Endothelial cell of umbilical vein (primary cell): ENCODE measurements around the gene TENT4B. TPM values are rescaled to one million over a fixed set of nuclear protein-coding genes. Genes with fewer than 3 reads are reported as not detected.

Experiments used
- BruUV-seq: library from RNA; stranded (reverse); fragments of 400-500 nt; replicated peaks from 2 replicates; lab custom pipeline; 2021; lab: Mats Ljungman, UMichigan
- CTCF ChIA-PET: fragments of 300-600, 350-600 bp; sonication (Branson Sonifier 250); formaldehyde crosslinking; loops from one replicate; lab custom pipeline; 2021; ENCODE audit warnings: antibody characterized with exemption, inconsistent platforms; lab: Charles Lee
- POLR2A ChIA-PET: fragments of 300-600, 350-600 bp; sonication (Branson Sonifier 250); formaldehyde crosslinking; loops from one replicate; lab custom pipeline; 2021; ENCODE audit warnings: antibody characterized with exemption, inconsistent platforms; lab: Charles Lee
- DNase-seq: peaks from one replicate; pipeline ENCODE4 v3.0.0-alpha.2; 2011; ENCODE audit warnings: low read depth, low spot score
- FAIRE-seq: peaks from 2 replicates; lab custom pipeline; 2011; peaks lifted over from hg19 to GRCh38; lab: Jason Lieb, UNC
- H2AFZ ChIP-seq: 2 replicates; pipeline ENCODE4 v1.6.0; 2012; ENCODE audit warnings: low read depth, low read length, control low read depth, inconsistent platforms
- H3K27ac ChIP-seq: 2 replicates; pipeline ENCODE4 v1.5.1; 2011; ENCODE audit warnings: low read depth, mild to moderate bottlenecking, control low read depth, low read length, moderate library complexity; ENCODE audit not compliant: insufficient read depth
- H3K27me3 ChIP-seq, 2 experiments: 2 replicates each; pipeline versions ENCODE4 v1.6.0 to v1.6.1; 2011; ENCODE audit warnings: low read length in 2 of 2, mixed read lengths in 1 of 2; ENCODE audit not compliant: control insufficient read depth in 2 of 2, insufficient read depth in 2 of 2
- H3K36me3 ChIP-seq, 2 experiments: 2 replicates in 1 of 2; 3 replicates in 1 of 2; pipeline ENCODE4 v1.5.1; 2011; ENCODE audit warnings: low read length in 2 of 2, mild to moderate bottlenecking in 1 of 2, moderate library complexity in 1 of 2; ENCODE audit not compliant: control insufficient read depth in 2 of 2, insufficient read depth in 2 of 2; ENCODE audit errors: extremely low read depth in 1 of 2
- H3K4me1 ChIP-seq: 3 replicates; pipeline ENCODE4 v1.5.1; 2011; ENCODE audit warnings: mild to moderate bottlenecking, low read length; ENCODE audit not compliant: control insufficient read depth, insufficient read depth; ENCODE audit errors: extremely low read depth
- H3K4me2 ChIP-seq: 2 replicates; pipeline ENCODE4 v1.6.1; 2011; ENCODE audit warnings: low read length, control low read depth, mixed read lengths; ENCODE audit not compliant: insufficient read depth
- H3K4me3 ChIP-seq, 3 experiments: fragments of 200-600 bp in 1 of 3; sonication (generic), shearing (Covaris generic) in 1 of 3; replicated peaks in 1 of 3; 2 replicates each; pipeline ENCODE4 v1.5.1; 2011 to 2016; ENCODE audit warnings: control low read depth in 3 of 3, low read length in 3 of 3, mild to moderate bottlenecking in 2 of 3, inconsistent platforms in 1 of 3, low read depth in 1 of 3, moderate library complexity in 1 of 3; ENCODE audit not compliant: insufficient read depth in 1 of 3
- H3K79me2 ChIP-seq: 2 replicates; pipeline ENCODE4 v1.6.0; 2012; ENCODE audit warnings: low read length, inconsistent platforms; ENCODE audit not compliant: control insufficient read depth, insufficient read depth
- H3K9ac ChIP-seq: replicated peaks from 2 replicates; pipeline ENCODE3; 2011; ENCODE audit warnings: low read length, control low read depth; ENCODE audit not compliant: insufficient read depth; ENCODE audit errors: extremely low read depth
- H3K9me1 ChIP-seq: replicated peaks from 3 replicates; pipeline ENCODE4 v1.6.0; 2011; ENCODE audit warnings: mild to moderate bottlenecking, low read length; ENCODE audit not compliant: control insufficient read depth, insufficient read depth; ENCODE audit errors: extremely low read depth
- H3K9me3 ChIP-seq: replicated peaks from 2 replicates; pipeline ENCODE4 v1.5.1; 2012; ENCODE audit warnings: low read length, inconsistent platforms; ENCODE audit not compliant: control insufficient read depth, insufficient read depth
- H4K20me1 ChIP-seq: replicated peaks from 2 replicates; pipeline ENCODE3; 2011; ENCODE audit warnings: mild to moderate bottlenecking, low read length; ENCODE audit not compliant: control insufficient read depth, insufficient read depth; ENCODE audit errors: extremely low read depth
- CTCF ChIP-seq, 2 donors: IDR thresholded peaks; 1 replicate in 1 of 2; 2 replicates in 1 of 2; pipeline ENCODE4 v1.5.1; 2011; ENCODE audit warnings: low read length in 2 of 2, mild to moderate bottlenecking in 2 of 2, moderate library complexity in 2 of 2, control low read depth in 1 of 2, inconsistent platforms in 1 of 2, low read depth in 1 of 2; ENCODE audit not compliant: insufficient read depth in 1 of 2; ENCODE audit errors: extremely low read depth in 1 of 2
- EZH2 ChIP-seq: IDR thresholded peaks from 2 replicates; pipeline ENCODE4 v1.6.1; 2012; ENCODE audit warnings: borderline replicate concordance, low read depth, mild to moderate bottlenecking, moderate library complexity, low read length, inconsistent platforms; ENCODE audit not compliant: severe bottlenecking
- FOS ChIP-seq: IDR thresholded peaks from 2 replicates; pipeline ENCODE4 v1.6.1; 2011; ENCODE audit warnings: mild to moderate bottlenecking, low read length, moderate library complexity, borderline replicate concordance; ENCODE audit not compliant: insufficient read depth
- GATA2 ChIP-seq: IDR thresholded peaks from 2 replicates; pipeline ENCODE4 v1.7.0; 2011; ENCODE audit warnings: low read depth, mild to moderate bottlenecking, moderate library complexity, mixed read lengths, low read length; ENCODE audit not compliant: insufficient read length, insufficient read depth
- JUN ChIP-seq: IDR thresholded peaks from 2 replicates; pipeline ENCODE4 v1.6.1; 2011; ENCODE audit warnings: borderline replicate concordance, low read depth; ENCODE audit not compliant: insufficient read length, insufficient read depth
- MAX ChIP-seq: IDR thresholded peaks from 2 replicates; pipeline ENCODE4 v1.6.1; 2011; ENCODE audit not compliant: insufficient read depth, insufficient read length
- MYC ChIP-seq: IDR thresholded peaks from one replicate; pipeline ENCODE4 v1.6.1; 2011; ENCODE audit warnings: mild to moderate bottlenecking, low read depth, low read length
- POLR2A ChIP-seq: IDR thresholded peaks from 2 replicates; pipeline ENCODE4 v1.6.1; 2012; ENCODE audit warnings: low read depth, mild to moderate bottlenecking, control low read depth, low read length
- POLR2AphosphoS5 ChIP-seq: IDR thresholded peaks from 2 replicates; pipeline ENCODE4 v1.6.1; 2012; ENCODE audit warnings: low read depth, mild to moderate bottlenecking, control low read depth, low read length, moderate library complexity; ENCODE audit not compliant: insufficient read depth
- dilution Hi-C: fragments of 300-500 bp; cut with MboI; formaldehyde crosslinking; loops from one replicate; pipeline ENCODE4 v1.15.0; 2019; ENCODE audit warnings: low sequenced_read_pairs; ENCODE audit not compliant: extremely low pct_ligation_motif_present
- intact Hi-C: fragments of 100-400 bp; cut with micrococcal nuclease; formaldehyde crosslinking; loops from one replicate; pipeline ENCODE4 v1.10.0; 2022
- polyA plus RNA-seq, 4 experiments: library from polyadenylated mRNA; depleted of rRNA in 3 of 4; stranded (reverse) in 3 of 4; unstranded in 1 of 4; fragments of >200 nt; gene quantifications; 2 replicates each; pipeline versions ENCODE4 v1.2.1 to v1.2.3, GENCODE V29; 2011 to 2012; ENCODE audit warnings: missing spikeins in 1 of 4
- total RNA-seq: library from RNA; stranded (reverse); gene quantifications from 2 replicates; pipeline ENCODE4 v1.2.3, GENCODE V29; 2021

The TENT4B gene
- total and polyA plus RNA-seq, 2 donors (not counting 3 experiments of a cell fraction or from before 2014, with no cell fraction given) = 4.2 to 13.1 TPM

- H3K79me2 ChIP-seq = no peaks in the 10 kb centered on the region
- DNase-seq (no peak), FAIRE-seq (no peak)
- POLR2A ChIA-PET = no interaction called here
- no peaks in the 10 kb centered on the region for H3K9me3 ChIP-seq
- H3K36me3 ChIP-seq = peaks cover 4 to 16% of the 10 kb centered on the region in 2 experiments
- dilution Hi-C loops (no loop called here), intact Hi-C loops (loop anchor here (10.0 kb wide), 1 partner anchor 529 kb away; the partner anchor contains the start of gene CYLD)
- H3K9me1 ChIP-seq = no peaks in the 10 kb centered on the region
- no peak overlapping the region for H2AFZ ChIP-seq
- H3K4me1 ChIP-seq = peaks cover 4% of the 10 kb centered on the region
- no peak overlapping the region for H3K4me3 ChIP-seq
- BruUV-seq = no TSS peak
- H3K27ac ChIP-seq = no peak overlapping the region
- no peaks in the 10 kb centered on the region for H4K20me1 ChIP-seq
- CTCF ChIA-PET = interaction anchor here (0.7 to 3.8 kb wide), 2 partner anchors 139 to 450 kb away, joined by 4 to 27 read pairs; no protein-coding TSS in a partner anchor
- TF ChIP-seq GATA2 (no peak), CTCF (IDR thresholded peaks at IDR 0.05; ENCODE audit: extremely low read depth in 1 of 2, insufficient read depth in 1 of 2, low read depth in 1 of 2, low read length in 2 of 2) (no peak), JUN (no peak), MAX (no peak), POLR2AphosphoS5 (no peak), MYC (no peak), EZH2 (no peak), FOS (no peak), POLR2A (no peak)
- no peak overlapping the region for H3K9ac ChIP-seq
- no peak overlapping the region for H3K4me2 ChIP-seq
- no peaks in the 10 kb centered on the region for H3K27me3 ChIP-seq
Observed at GRCh38 chr16:50215680-50216079, 62.6 kb downstream of the TENT4B start.
